Measurements from ENCODE around the gene HIRIP3.
A peak's percentile ranks its signal among the peaks of the same experiment; 100 is the strongest.
"Not testable (repeated sequence)": the region's sequence is repeated elsewhere in the genome, so short reads cannot be mapped to it uniquely, and the experiment has no call there.

HIRIP3 gene

GRCh38 chr16:29995324-29995910 lies at the start of gene HIRIP3:
HIRIP3 (minus strand) TSS chr16:29995617; CDS start chr16:29995605, 12 bp downstream.
- peak; percentile 68 for DNase-seq (ENCODE audit: low read depth)

GRCh38 chr16:30041841-30042240 lies 46.4 kb upstream of the HIRIP3 start:
- peak; percentile 43 for DNase-seq (ENCODE audit: low read depth)

- DNase-seq (ENCODE audit: low read depth): not testable (repeated sequence)
These were observed 45.3 kb upstream of the HIRIP3 start for GRCh38 chr16:30040690-30041089.

GRCh38 chr16:30040221-30040620 lies 44.8 kb upstream of the HIRIP3 start:
- no peak for DNase-seq (ENCODE audit: low read depth)

DNA sequence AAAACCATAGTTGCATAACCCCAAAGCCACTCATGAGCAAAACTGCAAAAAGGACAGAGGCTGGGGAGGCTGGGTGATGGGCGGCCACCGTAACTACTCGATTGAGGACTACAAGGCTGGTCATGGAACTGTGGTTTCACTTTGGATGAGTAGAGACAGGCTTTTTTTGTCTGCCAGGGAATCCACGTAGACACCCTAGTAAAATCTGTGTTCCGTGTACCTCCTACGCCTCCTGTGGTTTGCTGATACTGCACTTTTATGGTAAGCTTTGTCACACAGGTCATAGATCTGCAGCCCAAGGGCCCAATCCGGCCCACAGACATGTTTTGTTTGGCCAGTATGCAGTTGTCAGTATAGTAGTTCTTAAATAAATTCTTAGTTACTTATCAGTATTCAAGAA lies 37.9 kb upstream of the HIRIP3 start:
- no peak for DNase-seq (ENCODE audit: low read depth)

- peak; percentile 54 for DNase-seq (ENCODE audit: low read depth)
These were observed 36.8 kb upstream of the HIRIP3 start for GRCh38 chr16:30032083-30032819.

DNA sequence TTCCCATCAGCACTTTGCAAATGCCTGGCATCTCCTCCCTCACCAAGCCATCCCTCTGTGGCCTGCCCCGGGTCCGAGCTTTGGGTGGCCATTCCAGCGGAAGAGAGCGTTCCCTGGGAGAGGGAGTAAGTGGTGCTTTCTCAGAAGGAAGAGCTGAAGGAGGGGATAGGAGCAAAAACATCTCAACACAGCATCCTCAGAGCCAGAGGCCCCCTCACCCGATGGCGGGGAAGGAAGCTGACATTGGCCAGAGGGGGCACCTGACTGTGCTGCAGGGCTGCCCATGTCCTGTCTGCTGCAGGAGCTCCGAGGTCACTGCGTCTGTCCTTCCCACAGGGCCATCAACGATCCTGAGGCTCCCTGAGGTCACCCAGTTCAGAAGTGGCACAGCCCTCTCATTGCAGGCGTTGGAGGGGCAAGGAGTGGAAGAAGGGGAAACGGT lies 36.1 kb upstream of the HIRIP3 start:
- DNase-seq (ENCODE audit: low read depth): no peak

DNA sequence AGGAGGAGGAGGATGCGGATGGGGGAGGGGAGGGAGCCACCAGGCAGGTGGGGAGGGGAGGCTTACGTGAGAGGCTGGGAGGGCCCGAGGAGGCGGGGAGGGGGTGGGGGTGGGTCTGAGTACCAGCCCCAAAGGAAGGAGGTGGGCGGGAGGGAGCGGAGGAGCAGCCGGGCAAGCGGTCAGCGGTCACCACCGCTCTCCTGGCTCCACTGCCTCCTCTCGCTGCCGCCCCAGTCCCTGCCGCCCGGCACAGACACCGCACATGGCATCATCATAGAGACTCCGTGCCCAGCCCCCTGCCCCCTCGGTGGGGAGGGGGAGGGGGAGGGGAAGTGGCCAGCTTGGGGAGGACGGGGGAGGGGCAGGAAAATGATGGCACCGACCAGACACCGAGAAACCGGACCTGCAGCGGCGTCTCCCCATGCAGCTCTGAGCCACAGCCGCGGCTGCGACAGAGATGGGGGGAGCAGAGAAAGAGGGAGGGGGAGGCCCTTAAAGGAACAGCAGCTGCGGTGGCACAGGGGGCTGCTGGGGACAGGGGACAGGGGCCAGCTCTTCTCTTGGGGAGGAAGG lies 35.5 kb upstream of the HIRIP3 start, which contains the start of gene TLCD3B:
TLCD3B (minus strand) TSS at position 431 of the 573 bp plus-strand sequence. CDS start 744 bp downstream, outside the sequence.
- DNase-seq (ENCODE audit: low read depth): no peak

- DNase-seq (ENCODE audit: low read depth): no peak
These were observed 34.7 kb upstream of the HIRIP3 start for GRCh38 chr16:30030011-30030685.

DNA sequence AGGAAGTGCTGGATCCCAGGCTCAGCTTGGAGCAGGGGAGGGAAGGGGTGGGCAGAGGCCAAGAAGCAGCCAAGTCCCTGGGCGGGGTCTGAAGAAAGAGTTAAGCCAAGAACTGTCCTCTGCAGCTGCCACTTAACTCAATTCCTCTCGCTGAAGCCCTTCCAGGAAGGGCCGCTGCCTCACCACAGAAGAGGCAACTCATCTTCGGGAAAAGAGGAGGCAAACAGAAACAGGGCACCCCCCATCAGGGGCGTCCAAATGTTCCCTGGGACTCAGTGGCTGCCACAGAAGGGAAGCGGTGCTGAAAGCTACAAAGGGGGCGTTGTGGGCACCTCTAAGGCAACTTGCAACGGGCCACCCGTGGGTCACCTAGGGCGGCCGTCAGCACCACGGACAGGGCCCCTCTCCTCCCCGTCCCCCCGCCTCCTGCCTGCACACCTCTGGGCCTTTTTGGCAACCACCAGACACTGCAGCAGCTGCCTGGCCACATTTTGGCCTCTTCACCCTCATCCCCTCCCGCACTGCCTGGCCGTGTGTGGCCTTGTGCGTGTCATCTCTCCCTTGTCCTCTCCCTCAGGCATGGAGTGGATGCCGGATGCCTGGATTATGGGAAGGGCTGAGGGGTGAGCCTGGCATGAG lies 33.1 kb upstream of the HIRIP3 start:
- no peak for DNase-seq (ENCODE audit: low read depth)

DNA sequence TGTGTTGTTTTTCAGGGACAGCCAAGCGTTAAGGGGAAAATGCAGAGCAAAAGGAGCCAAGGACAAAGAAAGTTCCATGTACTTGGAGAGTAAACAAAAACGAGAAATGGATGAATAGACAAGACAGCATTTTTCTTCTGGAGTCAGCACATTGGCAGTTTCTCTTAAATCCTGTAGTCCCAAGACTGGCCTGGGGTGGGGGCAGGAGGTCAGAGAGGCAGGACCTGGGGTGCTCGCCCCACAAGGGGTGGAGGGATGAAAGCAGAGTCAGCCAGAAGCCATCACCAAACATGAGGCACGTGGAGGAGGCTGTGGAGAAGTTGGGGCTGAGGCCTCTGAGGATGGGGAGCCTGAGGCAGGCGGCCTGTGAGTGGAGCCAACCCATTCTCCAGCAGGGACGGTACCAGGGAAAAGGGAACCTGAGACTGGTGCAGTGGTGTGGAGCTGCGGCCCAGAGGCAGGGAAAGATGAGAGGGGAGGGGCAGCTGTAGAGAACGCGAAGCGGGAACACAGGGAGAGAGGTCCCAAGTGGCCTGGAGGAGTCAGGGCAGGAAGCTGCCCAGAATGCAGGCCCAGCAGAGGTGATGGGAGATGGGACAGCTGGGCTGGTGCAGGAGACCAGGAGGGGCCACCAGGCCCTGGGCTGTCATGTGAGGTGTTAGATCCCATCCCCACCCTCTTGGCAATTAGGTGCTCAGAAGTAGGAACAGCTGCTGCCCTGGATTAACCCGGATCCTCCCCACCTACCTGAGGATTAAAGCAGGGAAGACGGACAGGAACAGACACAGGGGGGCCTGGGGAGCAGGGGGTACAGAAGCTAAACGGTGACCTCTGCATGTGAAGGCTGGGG lies 32.4 kb upstream of the HIRIP3 start:
- no peak for DNase-seq (ENCODE audit: low read depth)

DNA sequence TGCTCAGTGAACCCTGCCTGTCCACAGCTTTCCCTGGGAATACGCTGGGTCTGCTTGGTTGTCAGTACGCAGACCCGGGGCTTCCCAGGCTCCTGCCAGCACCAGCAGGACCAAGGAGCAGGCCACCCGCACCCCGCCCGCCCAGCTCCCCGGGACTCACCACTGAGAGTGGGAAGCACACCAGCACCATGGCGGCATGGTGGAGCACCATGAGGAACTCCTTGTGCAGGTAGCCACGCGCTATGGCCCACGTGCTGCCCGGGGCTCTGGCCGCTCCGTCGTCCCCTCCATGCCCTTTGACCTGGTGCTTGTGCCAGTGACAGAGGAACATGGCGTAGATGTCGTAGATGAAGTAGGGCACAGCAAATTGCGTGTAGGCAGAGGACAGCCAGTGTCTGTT lies 31.0 kb upstream of the HIRIP3 start:
- DNase-seq (ENCODE audit: low read depth): no peak

DNA sequence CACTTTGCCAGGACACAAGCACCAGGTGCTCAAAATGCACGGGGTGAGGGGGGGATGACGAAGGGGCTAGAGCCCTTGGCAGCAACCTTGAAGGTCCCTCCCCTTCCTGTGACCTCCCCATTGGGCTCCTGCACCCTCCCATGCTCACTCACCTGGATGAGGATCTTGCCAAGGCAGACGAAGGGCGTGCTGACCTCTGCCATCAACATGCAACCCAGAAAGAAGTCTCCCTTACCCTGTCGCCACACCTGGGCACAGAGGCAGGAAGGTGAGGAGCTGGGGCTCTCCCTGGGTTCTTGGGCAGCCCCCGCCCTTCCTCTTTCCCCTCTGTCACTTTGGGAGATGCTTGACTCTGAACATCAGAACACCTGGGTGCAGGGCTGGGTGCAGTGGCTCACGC lies 30.2 kb upstream of the HIRIP3 start:
- DNase-seq (ENCODE audit: low read depth): no peak

- DNase-seq (ENCODE audit: low read depth): no peak
These were observed 29.7 kb upstream of the HIRIP3 start for GRCh38 chr16:30025156-30025555.

DNA sequence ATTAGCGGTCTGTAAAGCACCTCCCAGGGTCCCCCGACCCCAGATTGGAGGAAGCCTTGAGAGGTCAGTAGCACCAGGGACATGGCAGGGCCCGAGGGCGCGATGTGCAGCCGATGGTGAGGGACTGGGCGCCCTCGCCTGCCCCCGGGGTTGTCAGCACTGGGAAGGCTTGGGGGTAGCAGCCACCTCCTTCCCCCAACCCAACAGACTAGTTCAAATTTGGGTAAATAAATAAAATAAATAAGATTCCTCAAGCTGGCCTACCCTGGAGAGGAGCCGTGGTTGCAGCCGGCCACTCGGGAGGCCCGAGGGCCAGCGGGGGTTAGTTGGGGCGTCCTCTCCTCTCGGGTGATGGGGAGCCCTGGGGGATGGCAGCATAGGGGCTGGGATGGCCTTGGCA lies 29.0 kb upstream of the HIRIP3 start:
- no peak for DNase-seq (ENCODE audit: low read depth)

DNA sequence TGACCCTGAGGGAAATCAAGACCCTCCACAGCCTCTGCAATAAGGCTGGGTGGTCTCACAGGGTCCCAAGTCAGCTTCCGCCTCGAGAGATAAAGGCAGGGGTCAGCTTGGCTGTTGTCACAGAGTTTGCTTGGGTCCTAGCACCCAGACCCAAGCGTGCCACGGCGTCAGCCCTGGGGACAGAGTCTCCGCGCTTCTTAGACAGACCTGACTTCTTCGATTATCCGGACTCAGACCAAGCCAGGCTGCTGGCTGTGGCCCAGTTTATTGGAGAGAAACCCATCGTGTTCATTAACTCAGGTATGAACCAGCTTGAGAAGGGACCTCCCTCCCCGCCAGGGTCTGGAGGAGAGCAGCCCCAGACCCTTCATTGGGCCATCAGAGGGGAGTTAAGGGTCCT lies 28.2 kb upstream of the HIRIP3 start:
- no peak for DNase-seq (ENCODE audit: low read depth)

- DNase-seq (ENCODE audit: low read depth): no peak
These were observed 27.5 kb upstream of the HIRIP3 start, which contains the start of gene C16orf92 for GRCh38 chr16:30022887-30023286. C16orf92 (plus strand) TSS chr16:30023198; CDS start chr16:30023341, 143 bp downstream.

DNA sequence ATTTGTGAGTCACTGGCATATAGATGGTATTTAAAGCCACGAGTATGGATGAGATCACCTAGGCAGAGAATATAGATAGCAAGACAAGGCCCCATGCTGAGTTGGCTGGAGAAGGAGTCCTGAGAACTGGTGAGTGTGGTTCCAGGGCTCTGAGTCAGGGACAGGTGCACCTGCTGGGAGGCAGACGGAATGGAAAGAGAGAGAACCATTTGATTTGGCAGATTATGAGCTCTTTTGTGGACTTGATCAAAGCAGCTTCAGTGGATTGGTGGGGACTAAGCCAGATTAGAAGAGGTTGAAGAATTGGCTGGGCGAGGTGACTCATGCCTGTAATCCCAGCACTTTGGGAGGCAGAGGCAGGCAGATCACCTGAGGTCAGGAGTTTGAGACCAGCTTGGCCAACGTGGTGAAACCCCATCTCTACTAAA lies 23.3 kb upstream of the HIRIP3 start:
- DNase-seq (ENCODE audit: low read depth): no peak

GRCh38 chr16:30017937-30018336 lies 22.5 kb upstream of the HIRIP3 start:
- not testable (repeated sequence) for DNase-seq (ENCODE audit: low read depth)

- DNase-seq (ENCODE audit: low read depth): no peak
These were observed 21.9 kb upstream of the HIRIP3 start for GRCh38 chr16:30017277-30017656.
